ENCODE results near the gene RGMA.
"Not testable (repeated sequence)": the region's sequence is repeated elsewhere in the genome, so short reads cannot be mapped to it uniquely, and the experiment has no call there.

Gene RGMA

GRCh38 chr15:93065641-93066045 lies 23.4 kb downstream of the RGMA start:
- no peak for DNase-seq

- DNase-seq: no peak
These were observed 25.0 kb downstream of the RGMA start for GRCh38 chr15:93063796-93064690.

- DNase-seq: no peak
These were observed 25.7 kb downstream of the RGMA start for GRCh38 chr15:93063262-93063671.

- DNase-seq: not testable (repeated sequence)
These were observed 26.3 kb downstream of the RGMA start for GRCh38 chr15:93062628-93063261.

GRCh38 chr15:93060336-93061248 lies 28.4 kb downstream of the RGMA start:
- DNase-seq: no peak

GRCh38 chr15:93059442-93059841 lies 29.6 kb downstream of the RGMA start:
- DNase-seq: no peak

- no peak for DNase-seq
These were observed 30.0 kb downstream of the RGMA start for GRCh38 chr15:93058904-93059427.

GRCh38 chr15:93058128-93058527 lies 30.9 kb downstream of the RGMA start:
- no peak for DNase-seq

GRCh38 chr15:93057618-93058017 lies 31.4 kb downstream of the RGMA start:
- DNase-seq: no peak

- DNase-seq: no peak
These were observed 32.2 kb downstream of the RGMA start for GRCh38 chr15:93056836-93057235.

- no peak for DNase-seq
These were observed 33.8 kb downstream of the RGMA start for GRCh38 chr15:93055211-93055610.

GRCh38 chr15:93052090-93052879 lies 36.7 kb downstream of the RGMA start:
- no peak for DNase-seq

- no peak for DNase-seq
These were observed 37.5 kb downstream of the RGMA start for GRCh38 chr15:93051236-93052089.

- DNase-seq: no peak
These were observed 38.4 kb downstream of the RGMA start for GRCh38 chr15:93050648-93051047.

- no peak for DNase-seq
These were observed 39.0 kb downstream of the RGMA start for GRCh38 chr15:93049914-93050578.

GRCh38 chr15:93049233-93049632 lies 39.8 kb downstream of the RGMA start:
- DNase-seq: no peak

GRCh38 chr15:93048759-93049161 lies 40.3 kb downstream of the RGMA start:
- no peak for DNase-seq

GRCh38 chr15:93048426-93048721 lies 40.6 kb downstream of the RGMA start:
- DNase-seq: no peak

GRCh38 chr15:93047621-93048425 lies 41.2 kb downstream of the RGMA start:
- peak; percentile 46 for DNase-seq

- no peak for DNase-seq
These were observed 42.3 kb downstream of the RGMA start for GRCh38 chr15:93046721-93047120.
